ENCODE measurements around the gene AAGAB.

Gene AAGAB

DNA sequence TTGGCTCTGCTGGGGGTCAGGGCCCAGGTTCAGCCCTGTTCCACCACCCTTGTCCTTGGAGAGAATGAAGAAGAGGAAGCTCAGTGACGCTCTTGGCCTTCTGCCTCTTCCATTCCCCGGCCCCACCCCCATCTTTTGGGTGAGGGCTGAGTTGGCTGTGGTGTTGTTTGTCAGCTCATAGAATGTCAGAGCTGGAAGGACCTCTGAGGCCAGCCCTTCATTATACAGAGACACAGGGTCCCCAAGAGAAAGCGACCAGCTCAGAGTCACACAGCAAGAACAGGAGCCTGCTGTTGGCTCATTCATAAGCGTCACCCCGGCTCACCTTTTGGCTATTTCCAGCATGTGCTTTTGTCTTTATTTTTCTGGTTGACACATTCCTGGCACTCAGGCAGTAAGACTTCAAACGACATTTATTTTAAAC is 68.2 kb downstream of the AAGAB start:
- DNase-seq: no peak

DNA sequence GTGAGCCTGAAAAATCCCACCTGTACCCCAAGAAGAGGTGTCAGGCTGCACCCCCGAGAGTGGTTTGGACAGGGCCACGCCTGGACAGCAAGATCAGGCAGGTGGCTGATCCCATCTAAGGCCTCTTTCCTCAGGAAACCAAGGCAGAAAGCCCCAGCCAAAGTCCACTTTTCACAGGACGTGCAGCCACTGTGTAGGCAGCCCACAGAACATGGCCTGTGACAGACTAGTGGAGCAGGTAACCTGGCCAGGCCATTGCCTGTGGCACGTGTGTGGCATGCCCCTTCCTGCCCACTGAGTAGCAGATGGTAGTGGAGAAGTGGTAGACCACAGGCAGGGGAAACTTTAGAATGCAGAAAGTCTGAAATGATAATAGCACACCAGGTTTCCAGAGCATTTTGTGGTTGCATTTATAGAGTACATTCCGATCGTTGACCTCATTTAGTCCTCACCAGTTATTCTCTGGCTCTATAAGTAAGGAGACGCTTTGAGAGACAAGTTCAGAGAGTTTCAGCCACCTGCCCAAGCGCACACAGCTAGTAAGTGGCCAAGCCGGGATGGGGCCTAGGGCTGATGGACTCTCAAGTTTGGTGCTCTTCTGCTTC is 68.7 kb downstream of the AAGAB start:
- DNase-seq: no peak

DNA sequence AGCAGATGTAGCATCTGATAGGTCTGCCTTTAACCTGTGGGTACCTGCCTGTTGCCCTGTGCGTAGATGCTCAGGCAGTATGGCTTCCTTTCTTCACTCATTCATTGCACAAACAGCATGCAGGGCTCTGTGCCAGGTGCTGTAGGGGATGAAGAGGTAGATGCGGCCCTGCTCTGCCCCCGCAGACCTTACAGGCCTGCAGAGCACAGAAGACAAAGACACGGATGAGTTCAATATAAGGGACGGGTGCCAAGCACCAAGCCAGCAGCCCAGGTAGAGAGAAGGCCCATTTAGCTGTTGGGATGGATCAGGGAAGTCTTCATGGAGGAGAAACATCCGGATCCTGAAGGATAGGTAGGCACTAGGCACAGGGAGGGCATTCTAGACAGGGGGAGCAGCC is 69.4 kb downstream of the AAGAB start:
- DNase-seq: no peak

DNA sequence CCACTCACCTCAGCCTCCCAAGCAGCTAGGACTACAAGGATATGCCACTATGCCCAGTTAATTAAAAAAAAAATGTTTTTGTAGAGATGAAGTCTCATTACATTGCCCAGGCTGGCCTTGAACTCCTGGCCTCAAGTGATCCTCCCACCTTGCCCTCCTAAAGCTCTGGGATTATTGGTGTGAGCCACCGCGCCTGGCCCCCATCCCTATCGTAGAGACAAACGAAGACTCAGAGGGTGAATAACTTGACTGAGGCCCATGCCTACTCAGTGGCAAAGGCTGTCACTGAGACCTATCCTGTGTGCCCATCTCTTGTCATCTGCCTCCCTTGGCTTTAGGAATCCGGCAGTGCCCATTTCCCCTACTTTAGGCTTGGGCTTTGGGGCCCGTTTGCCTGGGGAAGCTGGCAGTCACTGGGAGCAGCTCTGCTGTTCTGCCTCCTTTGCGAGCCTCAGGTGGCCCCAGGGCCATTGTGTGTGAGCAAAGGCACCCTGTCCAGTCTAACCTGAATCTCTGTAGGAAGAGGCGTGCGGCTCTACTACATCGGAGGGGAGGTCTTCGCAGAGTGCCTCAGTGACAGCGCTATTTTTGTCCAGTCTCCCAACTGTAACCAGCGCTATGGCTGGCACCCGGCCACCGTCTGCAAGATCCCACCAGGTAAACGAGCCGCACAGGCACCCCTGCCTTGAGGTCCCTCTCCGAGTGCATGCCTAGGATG is 70.1 kb downstream of the AAGAB start:
- no peak for DNase-seq

DNA sequence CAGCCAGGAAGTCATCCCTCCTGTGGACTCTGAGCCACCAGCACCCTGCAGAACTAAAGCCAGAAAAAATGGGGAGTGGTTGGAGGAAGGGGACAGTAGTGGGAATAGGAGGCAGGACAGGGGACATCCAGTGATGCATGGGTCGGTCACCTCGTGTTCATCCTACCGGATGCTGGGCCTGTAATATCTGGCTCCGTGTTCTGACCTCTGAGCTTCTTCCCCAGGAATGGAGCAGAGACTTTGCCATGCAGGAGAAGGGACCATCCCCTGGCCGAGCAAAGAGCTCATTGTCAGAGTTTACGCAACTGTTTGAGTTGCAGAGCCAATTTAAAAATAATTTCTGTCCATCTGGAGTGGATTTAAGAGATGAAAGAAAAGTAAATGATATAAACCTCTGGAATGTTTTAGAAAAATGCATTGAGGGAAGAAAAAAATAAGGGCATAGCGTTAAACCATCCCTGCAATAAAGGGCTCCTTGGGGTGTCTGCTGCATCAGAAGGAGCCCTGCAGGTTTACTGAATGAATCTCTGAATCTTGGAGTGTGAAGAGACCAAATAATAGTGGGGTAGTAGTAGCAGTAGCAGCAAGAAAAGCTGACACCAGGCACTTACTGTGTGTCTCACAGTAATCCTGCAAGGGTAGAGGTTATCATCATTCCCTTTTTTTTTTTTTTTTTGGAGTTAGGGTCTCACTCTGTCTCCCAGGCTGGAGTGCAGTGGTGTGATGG is 70.9 kb downstream of the AAGAB start:
- no peak for DNase-seq

DNA sequence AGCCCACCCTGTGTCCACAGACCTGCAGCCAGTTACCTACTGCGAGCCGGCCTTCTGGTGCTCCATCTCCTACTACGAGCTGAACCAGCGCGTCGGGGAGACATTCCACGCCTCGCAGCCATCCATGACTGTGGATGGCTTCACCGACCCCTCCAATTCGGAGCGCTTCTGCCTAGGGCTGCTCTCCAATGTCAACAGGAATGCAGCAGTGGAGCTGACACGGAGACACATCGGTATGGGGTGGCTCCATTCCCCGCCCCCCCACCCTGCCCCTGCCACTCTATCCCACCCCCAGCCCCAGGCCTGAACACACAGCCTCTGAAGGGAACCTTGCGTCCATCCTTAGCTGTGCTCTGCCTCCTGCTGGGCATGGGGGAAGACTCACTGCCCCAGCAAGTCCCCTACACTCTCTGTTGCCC is 73.2 kb downstream of the AAGAB start:
- no peak for DNase-seq

DNA sequence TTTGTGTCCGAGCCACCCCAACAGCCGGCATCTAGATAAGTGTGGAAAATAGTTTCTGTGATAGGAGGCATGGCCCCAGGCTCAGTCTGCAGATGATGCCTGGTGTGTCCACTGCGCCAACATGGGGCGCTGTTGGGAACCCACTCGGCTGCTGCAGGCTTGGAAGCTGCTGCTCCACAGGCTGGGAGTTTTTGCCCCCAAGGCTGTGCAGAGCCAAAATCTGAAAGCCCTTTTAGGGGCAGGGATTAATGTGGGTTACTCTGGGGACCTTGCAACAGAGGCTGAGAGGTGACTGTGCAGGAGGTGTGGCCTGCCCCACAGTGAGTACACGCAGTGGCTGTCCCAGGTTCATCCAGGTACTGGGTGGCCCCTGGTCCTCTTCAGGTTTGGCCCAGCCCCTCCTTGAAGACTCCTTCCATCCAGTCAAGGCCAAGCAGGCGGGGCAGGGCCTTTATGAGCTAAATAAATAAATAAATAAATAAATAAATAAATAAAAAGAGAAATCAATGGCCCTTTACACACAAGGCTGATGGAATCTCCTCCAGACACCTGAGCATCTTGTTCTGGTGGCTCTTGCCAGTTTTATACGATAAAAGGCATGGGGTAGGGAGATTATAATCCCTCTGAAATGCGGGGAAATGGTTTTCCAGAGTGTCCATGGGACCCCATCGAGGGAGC is 73.8 kb downstream of the AAGAB start:
- no peak for DNase-seq

DNA sequence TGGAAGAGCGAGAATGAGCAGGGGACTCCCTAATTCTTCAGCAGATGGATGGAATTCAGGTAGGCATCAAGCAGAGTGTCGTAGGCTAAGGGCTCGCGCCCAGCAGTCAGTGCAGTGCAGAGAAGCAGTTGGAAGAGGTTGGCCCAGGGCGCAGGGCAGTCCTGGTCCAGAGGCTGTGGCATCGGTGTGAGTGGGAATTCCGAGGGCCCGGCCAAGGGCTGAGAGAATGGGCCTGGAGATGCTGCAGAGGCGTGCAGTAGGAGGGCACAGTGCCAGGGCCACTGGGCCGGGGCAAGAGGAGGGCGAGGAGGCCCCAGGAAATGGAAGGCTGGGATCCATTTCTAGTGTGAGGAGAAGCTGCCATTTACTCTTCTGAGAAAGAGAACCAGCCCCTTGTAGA is 74.4 kb downstream of the AAGAB start:
- no peak for DNase-seq

DNA sequence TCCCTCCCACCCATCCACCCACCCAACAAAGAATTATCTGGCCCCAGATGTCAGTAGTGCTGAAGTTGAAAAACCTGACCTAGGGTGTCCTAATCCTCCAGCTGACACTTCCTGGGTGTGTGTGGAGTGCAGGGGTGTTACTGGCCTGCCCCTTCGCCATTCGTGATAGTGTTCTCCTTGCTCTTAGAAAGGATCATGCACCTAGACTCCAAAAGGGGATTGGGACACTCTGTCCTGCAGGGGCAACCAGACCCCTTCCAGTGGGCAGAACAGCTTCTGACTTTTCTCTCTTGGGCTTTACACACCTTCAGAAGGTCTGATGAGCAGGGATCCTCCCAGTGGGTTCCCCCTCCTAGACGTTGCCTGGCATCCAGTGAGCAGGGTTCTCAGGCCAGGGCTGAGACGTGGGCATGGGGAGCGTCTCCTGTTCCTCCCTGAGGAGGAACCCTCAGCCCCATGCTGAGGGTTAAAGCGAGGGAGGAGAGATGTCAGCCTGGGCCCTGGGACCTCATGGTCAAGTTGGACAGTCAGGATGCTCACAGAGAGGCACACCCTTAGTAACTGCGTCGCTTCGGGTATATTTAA is 75.0 kb downstream of the AAGAB start:
- no peak for DNase-seq

DNA sequence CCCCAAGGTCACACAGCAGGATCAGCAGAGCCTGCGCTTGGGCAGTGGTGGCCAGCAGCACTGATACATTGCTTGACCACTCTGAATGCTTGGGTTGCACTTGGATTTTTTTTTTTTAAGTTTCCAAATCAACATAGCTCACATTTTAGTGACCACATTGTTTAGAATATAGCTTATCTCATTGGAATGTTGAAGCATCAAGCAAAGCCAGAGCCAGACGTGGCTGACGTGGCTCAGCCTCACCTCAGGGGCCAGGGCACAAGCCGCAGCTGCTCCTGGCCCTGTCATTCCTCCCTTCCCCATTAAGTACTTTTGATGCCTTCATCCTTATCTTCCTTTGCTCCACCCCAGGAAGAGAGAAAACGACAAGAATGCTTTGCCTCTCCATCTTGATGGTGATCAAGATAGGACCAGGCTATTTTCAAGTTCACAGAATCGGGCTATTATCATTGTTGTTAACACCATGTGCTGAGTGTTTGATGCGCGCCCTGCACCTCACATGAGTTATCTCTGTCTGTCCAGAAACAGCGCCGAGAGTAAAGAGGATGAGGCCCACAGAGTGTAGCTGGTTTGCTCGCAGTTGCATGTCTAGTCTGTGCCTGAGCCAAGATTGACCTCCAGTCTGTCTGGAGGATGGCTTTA is 75.8 kb downstream of the AAGAB start:
- DNase-seq: no peak

DNA sequence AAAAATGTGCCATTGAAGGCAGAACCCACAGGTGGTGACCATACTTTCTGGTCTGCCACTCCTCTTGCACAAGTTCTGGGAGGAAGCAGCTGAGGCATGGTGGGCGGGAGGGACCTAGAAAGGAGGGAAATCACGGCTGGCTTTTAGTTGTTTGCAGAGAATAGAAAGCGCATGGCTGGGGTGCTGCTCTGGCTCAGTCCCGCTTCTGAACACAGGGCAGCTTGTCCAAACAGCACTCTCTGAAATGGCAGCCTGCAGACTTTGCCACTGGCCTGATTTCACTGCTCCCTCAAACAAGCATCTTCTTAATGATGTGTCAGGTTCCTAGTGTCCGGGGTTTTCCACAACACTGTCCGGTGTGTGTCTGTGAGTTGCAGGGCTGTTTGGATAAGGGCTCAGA is 76.7 kb downstream of the AAGAB start:
- no peak for DNase-seq

DNA sequence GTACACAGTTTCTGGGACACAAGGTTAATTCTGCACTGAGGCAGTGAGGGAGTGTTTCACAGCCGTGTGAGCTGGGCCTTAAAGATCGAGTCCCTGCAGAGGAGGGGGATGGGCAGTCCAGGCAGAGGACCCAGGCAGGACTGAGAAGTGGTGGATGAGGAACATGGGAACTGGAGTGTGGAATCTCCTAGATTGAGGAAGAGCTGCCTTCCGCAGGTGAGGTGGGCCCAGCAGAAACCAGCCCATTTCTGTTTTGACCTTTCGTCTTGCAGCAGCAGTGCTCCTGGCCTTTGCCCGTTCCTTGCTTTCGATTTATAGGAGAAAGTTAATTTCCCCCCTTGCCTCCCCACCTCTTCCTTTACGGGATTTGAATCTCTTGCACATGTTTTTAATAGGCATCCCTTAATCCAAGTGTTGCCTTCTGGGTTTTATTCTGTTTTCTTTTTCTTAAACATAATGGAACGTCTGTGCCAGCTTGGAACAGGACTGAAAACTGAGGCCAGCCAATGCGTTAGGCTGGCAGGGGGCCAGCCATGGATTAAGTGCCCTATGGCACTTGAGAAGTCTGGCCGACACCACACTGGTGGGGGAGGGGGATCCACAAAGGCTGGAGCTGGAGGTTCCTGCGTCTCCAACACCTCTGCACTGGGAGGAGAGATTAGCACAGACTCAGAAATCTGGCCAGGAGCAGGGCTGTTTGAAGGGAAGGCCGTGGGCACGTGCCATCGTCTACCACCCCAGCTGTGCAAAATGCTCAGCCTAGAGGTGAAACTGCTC is 78.1 kb downstream of the AAGAB start:
- no peak for DNase-seq

DNA sequence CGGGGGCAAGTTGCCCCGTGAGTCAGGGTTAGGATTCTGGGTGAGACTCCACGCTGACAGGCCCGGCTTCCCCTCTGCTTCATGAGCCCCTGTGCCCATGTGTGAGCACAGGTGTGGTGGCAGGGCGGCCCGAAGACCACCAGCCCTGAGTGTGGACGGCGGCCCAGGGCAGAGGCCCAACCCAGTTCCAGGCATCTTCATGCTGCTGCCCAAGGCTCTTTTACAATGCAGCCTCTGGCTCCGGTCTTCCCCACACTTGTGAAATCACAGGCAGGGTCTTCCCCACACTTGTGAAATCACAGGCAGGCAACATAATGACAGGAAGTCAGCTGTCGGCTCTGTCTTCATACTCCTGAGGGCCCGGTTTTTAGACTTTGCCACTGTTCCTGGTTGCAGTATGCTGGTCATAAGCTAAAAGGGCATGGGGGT is 78.8 kb downstream of the AAGAB start:
- no peak for DNase-seq

DNA sequence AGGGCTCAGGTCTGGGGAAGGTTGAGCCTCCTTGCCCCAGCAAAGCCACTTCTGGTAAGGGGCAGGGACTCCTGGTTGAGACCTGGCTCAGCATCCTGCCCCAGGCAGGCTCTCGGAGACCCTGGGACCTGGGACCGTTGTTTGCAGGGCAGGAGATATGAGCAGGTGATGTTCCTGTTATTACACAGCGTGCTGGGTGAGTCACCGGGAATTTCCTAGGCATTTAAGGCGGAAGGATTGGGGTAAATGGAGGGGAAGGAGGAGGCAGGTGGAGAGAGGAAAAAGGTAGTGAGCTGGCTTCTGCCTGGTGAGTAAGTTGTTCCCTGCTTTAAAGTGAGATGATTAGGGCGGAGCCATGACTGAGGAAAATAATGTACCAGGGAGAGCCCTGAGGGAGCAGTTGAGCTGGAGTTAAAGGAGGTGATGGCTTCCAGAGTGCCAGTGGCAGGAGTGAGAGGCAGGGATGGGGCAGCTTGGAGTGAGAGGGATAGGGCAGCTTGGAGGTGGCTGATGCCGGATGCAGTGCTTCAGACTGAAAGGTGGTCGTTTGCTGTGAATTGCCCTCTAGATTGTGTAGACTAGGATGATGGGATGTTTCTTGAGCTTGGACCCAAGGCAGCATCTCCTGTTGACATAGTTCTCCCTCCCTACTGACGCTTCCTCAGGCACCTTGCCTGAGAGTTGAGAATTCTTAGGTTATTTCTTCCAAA is 79.4 kb downstream of the AAGAB start:
- DNase-seq: no peak

DNA sequence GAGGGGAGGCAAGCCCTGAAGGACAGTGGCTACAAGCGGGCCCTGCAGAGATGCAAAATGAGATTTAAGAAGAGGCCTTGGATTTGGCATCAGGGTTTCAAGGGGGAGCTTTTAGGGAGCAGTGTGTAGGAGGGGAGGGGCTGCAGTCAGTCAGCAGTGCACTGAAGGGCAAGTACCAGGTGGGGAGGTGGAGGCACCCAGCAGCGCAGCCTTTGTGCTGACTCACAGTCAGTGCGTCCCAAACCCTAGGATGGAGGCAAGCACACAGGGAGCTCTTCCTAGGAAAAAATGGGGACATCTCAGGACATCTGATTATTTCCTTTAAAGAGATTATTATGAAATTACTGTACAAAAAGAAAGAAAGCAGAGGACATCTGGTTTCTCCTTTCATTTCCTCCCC is 80.0 kb downstream of the AAGAB start:
- no peak for DNase-seq

DNA sequence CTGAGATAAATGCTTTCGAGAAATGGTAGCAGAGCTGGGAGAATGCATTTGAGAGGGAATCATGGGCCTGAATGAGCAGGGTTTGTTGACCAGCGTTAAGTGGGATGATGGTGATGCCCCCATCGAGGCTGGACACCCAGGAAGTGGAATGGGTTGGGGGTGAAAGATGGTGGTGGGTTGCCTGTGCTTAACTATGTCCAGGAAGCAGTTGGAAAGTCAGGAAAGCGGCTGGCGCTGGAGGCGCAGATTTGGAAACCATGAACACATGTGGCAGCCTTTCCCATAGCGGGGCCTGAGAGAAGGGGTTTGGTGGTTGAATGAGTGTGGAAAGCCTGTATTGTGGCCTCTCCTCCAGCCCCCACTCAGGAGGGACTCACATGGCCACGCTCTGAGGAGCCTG is 80.7 kb downstream of the AAGAB start:
- DNase-seq: no peak

DNA sequence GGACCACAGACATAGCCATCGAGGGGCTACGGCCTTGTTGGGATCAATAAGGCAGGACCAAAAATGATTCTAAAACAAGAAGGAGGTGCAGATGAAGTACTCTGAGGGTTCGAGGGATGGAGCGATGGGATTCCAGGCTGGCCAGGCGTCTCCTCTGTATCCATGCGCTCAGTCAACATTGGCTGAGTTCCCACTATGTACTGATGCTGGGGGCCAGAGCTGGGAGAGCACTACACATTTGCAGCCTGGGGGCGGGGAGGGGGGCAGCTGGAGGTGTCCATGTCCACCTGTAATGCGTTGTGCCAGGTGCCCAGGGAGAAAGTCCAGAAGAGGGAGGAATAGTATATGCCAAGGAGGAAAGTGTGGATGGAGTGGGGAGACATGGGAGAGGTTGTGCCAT is 81.5 kb downstream of the AAGAB start:
- no peak for DNase-seq

DNA sequence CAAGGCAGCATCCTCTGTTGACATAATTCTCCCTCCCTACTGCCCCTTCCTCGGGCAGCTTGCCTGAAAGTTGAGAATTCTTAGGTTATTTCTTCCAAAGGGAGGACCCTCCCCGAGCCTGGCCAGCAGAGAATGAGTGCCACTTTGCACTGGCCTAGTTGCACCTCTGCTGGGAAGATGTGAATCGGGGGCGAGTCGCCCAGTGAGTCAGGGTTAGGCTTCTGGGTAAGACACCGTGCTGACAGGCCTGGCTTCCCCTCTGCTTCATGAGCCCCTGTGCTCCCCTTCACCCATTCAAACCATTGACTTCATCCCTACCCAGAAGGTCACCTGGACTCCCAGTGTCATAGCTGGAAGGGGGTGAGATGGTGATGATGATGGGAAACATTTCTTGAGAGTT is 82.3 kb downstream of the AAGAB start:
- no peak for DNase-seq

DNA sequence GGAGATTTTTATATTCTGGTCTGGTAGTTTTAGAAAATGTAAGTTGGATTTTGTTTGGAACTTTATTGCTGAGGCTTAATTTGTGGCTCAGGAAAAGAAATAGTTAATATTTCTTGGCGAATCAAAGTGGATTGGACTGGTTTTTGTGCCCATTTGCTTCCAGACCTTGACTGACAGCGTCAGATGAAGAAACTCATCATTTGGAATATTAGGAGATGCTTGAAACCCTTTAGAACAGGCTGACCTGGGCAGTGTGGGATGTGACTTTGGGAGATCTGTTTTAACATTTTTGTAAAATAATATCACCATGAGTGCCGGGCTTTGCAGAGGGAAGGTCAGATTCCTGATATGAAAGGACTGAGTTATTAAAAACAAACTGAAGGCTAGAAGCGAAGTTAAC is 83.0 kb downstream of the AAGAB start:
- DNase-seq: no peak

DNA sequence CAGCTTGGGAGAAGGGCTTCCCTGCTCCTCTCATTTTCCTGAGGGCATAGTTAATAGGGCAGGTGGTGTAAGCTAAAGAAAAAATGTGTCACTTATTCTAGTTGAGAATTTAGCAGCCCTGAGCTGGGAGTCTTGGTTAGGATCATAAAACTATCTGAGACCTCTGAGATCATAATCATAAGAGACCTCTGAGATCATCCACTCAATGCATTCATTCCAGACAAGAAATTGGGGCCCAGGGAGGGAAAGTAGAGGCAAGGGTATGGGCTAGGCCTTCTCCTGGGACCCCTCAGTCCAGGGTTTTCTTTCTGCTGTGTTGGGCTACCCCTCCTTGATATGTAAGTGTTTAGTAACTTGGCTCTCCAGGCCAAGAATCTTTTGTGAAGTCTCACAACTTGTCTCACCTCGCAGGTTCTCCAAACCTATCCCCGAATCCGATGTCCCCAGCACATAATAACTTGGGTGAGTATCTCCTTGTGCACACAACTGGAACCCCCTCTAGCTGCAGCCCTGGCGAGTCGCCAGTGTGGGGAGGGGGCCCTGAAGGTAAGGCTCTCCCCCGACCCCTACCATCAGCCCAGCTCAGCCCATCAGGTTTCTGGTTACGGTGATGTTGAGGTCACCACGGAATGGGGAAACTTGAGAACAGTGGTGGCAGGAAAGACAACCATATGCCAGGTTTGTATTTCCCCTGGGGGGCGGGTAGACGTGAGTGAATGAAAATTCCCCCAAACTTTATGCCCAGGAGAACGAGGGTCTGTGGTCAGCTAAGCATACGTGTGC is 84.1 kb downstream of the AAGAB start:
- no peak for DNase-seq
